GM23248 (cell line): Measurements from ENCODE around the gene NMRK1.

Experiments
- EZH2 ChIP-seq: fragments of 200-600 bp; sonication (generic); IDR thresholded peaks from 2 replicates; pipeline ENCODE4 v1.6.1; 2018; ENCODE audit warnings: antibody characterized with exemption, mild to moderate bottlenecking; ENCODE audit not compliant: insufficient read depth, poor library complexity, severe bottlenecking
- EZH2phosphoT487 ChIP-seq: fragments of 200-600 bp; sonication (generic); IDR thresholded peaks from 2 replicates; pipeline ENCODE4 v1.6.1; 2018; ENCODE audit warnings: antibody characterized with exemption, moderate library complexity, mild to moderate bottlenecking, low read depth; ENCODE audit not compliant: insufficient read depth

DNA sequence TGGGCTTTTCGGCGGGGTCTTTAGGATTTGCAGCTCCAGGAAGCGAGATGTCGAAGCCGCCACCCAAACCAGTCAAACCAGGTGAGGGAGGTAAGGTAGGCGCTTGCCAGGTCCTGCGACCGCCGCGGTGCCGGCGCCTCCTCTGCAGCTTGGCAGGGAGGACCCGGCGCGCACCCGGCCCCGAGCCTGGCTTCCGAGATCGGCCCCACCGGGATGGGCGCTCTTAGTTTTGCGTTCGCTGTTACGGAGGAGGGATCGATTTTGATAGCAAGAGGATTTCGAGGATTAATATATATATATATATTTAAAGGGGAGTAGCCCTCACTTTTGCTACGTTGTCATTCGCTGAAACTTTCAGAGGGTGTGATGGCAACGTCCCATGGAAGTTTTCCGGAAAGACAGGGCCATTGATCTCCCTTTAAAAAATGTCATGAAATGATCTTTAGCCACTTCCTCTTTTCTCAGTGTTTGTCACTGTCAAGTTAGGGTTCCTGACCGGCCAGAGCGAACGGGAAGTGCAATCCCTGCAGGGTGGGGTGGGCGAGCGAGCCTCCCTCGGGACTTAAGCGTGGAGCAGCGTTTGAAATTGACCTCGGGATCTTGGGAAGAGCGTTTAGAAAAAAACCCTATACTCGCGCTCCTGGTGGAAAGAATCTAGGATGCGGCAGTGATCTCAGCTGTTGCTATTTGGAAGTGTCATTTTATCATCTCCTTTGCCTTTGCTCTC, 854 bp upstream of the NMRK1 start:
- TF ChIP-seq EZH2 = no peak
- TF ChIP-seq EZH2phosphoT487 = no peak
